Loucy (cell line): ENCODE results near the gene CHCT1.

Source experiments
- CTCF ChIP-seq: fragments of 200-600 bp; sonication (generic); conservative IDR thresholded peaks from 2 replicates; pipeline ENCODE4 v1.5.1; 2014; ENCODE audit warnings: mild to moderate bottlenecking, antibody characterized with exemption, low read length
- EZH2phosphoT487 ChIP-seq: fragments of 200-600 bp; IDR thresholded peaks from 2 replicates; pipeline ENCODE4 v1.6.1; 2018; ENCODE audit warnings: antibody characterized with exemption, mild to moderate bottlenecking, moderate library complexity, borderline replicate concordance

- TF ChIP-seq CTCF, result no peak
- TF ChIP-seq EZH2phosphoT487, result no peak
Measured at GRCh38 chr17:60442271-60443173, 20.2 kb downstream of the CHCT1 start.
